Measurements from ENCODE around the gene USH2A.

Gene USH2A

GRCh38 chr1:216051071-216051470 is 372.2 kb downstream of the USH2A start:
- intact Hi-C loops (cut with DNase I; ENCODE audit: low total_unique reads), result no loop called here
- H3K27ac ChIP-seq, result no peak overlapping the region
- H3K9me3 ChIP-seq, result no peaks in the 10 kb centered on the region
- H3K36me3 ChIP-seq, result no peaks in the 10 kb centered on the region
- TF ChIP-seq CTCF (IDR thresholded peaks at IDR 0.05), result no peak
- DNase-seq, result no peak
- H3K27me3 ChIP-seq, result no peaks in the 10 kb centered on the region
- no peak overlapping the region for H3K4me3 ChIP-seq
- H3K4me1 ChIP-seq, result no peaks in the 10 kb centered on the region

GRCh38 chr1:216049741-216050430 is 373.4 kb downstream of the USH2A start:
- no peak overlapping the region for H3K4me3 ChIP-seq

GRCh38 chr1:216047811-216048572 is 375.3 kb downstream of the USH2A start:
- Histone ChIP-seq H3K4me1 (no peaks in the 10 kb centered on the region), H3K27ac (no peak overlapping the region), H3K9me3 (no peaks in the 10 kb centered on the region), H3K36me3 (no peaks in the 10 kb centered on the region), H3K27me3 (no peaks in the 10 kb centered on the region), H3K4me3 (no peak overlapping the region)
- no peak for TF ChIP-seq CTCF (IDR thresholded peaks at IDR 0.05)
- no peak for DNase-seq
- intact Hi-C loops (cut with DNase I; ENCODE audit: low total_unique reads), result no loop called here

More at GRCh38 chr1:216049741-216050430, 373.4 kb downstream of the USH2A start:
- DNase-seq, result no peak
- no peaks in the 10 kb centered on the region for H3K36me3 ChIP-seq
- H3K9me3 ChIP-seq, result no peaks in the 10 kb centered on the region
- intact Hi-C loops (cut with DNase I; ENCODE audit: low total_unique reads), result no loop called here
- H3K27me3 ChIP-seq, result no peaks in the 10 kb centered on the region
- no peak for TF ChIP-seq CTCF (IDR thresholded peaks at IDR 0.05)
- no peaks in the 10 kb centered on the region for H3K4me1 ChIP-seq
- no peak overlapping the region for H3K27ac ChIP-seq

- intact Hi-C loops (cut with DNase I; ENCODE audit: low total_unique reads), result no loop called here
- TF ChIP-seq CTCF (IDR thresholded peaks at IDR 0.05), result no peak
Measured at GRCh38 chr1:216046336-216046735, 376.9 kb downstream of the USH2A start.

GRCh38 chr1:216045400-216045799 is 377.8 kb downstream of the USH2A start:
- Histone ChIP-seq H3K36me3 (no peaks in the 10 kb centered on the region), H3K4me3 (no peak overlapping the region), H3K4me1 (no peaks in the 10 kb centered on the region), H3K9me3 (no peaks in the 10 kb centered on the region), H3K27ac (no peak overlapping the region), H3K27me3 (no peaks in the 10 kb centered on the region)
- no peak for DNase-seq
- no peak for TF ChIP-seq CTCF (IDR thresholded peaks at IDR 0.05)
- intact Hi-C loops (cut with DNase I; ENCODE audit: low total_unique reads), result no loop called here

More at GRCh38 chr1:216046336-216046735, 376.9 kb downstream of the USH2A start:
- Histone ChIP-seq H3K27me3 (no peaks in the 10 kb centered on the region), H3K4me1 (no peaks in the 10 kb centered on the region), H3K9me3 (no peaks in the 10 kb centered on the region), H3K27ac (no peak overlapping the region), H3K36me3 (no peaks in the 10 kb centered on the region), H3K4me3 (no peak overlapping the region)
- no peak for DNase-seq
